Osteocyte (in vitro differentiated cells): ENCODE data around the gene TMEM218. TPM values are rescaled to one million over a fixed set of nuclear protein-coding genes. Genes with fewer than 3 reads are reported as not detected.

Experiments used
- DNase-seq: peaks from one replicate; pipeline ENCODE4 v3.0.0; 2021; ENCODE audit warnings: mixed read lengths; ENCODE audit not compliant: unreplicated experiment; ENCODE audit errors: extremely low spot score
- H3K27ac Mint-ChIP-seq: one replicate; pipeline ENCODE4 v1.8.0; 2021; ENCODE audit warnings: mild to moderate bottlenecking, mixed read lengths; ENCODE audit not compliant: unreplicated experiment
- H3K27me3 Mint-ChIP-seq: one replicate; pipeline ENCODE4 v1.8.0; 2021; ENCODE audit warnings: mixed read lengths; ENCODE audit not compliant: unreplicated experiment
- H3K36me3 Mint-ChIP-seq: one replicate; pipeline ENCODE4 v1.8.0; 2021; ENCODE audit warnings: mixed read lengths; ENCODE audit not compliant: unreplicated experiment
- H3K4me1 Mint-ChIP-seq: one replicate; pipeline ENCODE4 v1.8.0; 2021; ENCODE audit warnings: mixed read lengths; ENCODE audit not compliant: unreplicated experiment
- H3K4me3 Mint-ChIP-seq: one replicate; pipeline ENCODE4 v1.8.0; 2021; ENCODE audit warnings: mild to moderate bottlenecking, moderate library complexity, mixed read lengths; ENCODE audit not compliant: unreplicated experiment
- H3K9me3 Mint-ChIP-seq: one replicate; pipeline ENCODE4 v1.8.0; 2021; ENCODE audit warnings: mixed read lengths; ENCODE audit not compliant: unreplicated experiment
- total RNA-seq: library from RNA; stranded (reverse); gene quantifications from 2 replicates; pipeline ENCODE4 v1.2.1, GENCODE V29; 2021
- TF ChIP-seq, protein P1 (sequence below): fragments of 200-600 bp; sonication (generic); IDR thresholded peaks from 2 replicates; pipeline ENCODE4 v1.5.0; 2021; ENCODE audit warnings: antibody characterized with exemption, mild to moderate bottlenecking, moderate library complexity

The TMEM218 gene
- total RNA-seq, 1 donor from 2014 or later, result 19.9 TPM

DNA sequence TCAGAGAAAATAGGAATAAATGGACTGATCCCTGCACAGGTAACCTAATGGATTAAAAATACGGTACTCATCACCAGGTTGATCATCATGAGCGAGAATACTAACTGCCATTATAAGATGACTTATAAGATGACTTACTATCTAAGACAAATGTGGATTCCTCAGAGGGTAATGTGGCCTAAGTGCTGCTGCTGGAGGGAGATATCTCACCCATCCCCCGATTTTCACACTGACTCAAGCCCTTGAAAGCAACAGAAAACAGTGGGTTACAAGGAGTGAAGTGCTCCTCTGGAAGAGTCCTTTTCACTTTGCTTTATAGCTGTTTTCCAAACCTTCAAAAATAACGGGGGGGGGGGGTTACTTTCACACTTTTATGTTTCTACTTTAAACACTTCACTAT, 920 bp downstream of the TMEM218 start:
- Mint-ChIP-seq H3K9me3 (peaks cover 5% of the 10 kb centered on the region), H3K27me3 (peaks cover 1% of the 10 kb centered on the region), H3K27ac (peak overlapping the region; percentile 96), H3K36me3 (no peaks in the 10 kb centered on the region), H3K4me1 (peaks cover 18% of the 10 kb centered on the region), H3K4me3 (peak overlapping the region; percentile 98)
- DNase-seq, result no peak
- TF ChIP-seq, protein P1, sequence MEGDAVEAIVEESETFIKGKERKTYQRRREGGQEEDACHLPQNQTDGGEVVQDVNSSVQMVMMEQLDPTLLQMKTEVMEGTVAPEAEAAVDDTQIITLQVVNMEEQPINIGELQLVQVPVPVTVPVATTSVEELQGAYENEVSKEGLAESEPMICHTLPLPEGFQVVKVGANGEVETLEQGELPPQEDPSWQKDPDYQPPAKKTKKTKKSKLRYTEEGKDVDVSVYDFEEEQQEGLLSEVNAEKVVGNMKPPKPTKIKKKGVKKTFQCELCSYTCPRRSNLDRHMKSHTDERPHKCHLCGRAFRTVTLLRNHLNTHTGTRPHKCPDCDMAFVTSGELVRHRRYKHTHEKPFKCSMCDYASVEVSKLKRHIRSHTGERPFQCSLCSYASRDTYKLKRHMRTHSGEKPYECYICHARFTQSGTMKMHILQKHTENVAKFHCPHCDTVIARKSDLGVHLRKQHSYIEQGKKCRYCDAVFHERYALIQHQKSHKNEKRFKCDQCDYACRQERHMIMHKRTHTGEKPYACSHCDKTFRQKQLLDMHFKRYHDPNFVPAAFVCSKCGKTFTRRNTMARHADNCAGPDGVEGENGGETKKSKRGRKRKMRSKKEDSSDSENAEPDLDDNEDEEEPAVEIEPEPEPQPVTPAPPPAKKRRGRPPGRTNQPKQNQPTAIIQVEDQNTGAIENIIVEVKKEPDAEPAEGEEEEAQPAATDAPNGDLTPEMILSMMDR, result no peak

DNA sequence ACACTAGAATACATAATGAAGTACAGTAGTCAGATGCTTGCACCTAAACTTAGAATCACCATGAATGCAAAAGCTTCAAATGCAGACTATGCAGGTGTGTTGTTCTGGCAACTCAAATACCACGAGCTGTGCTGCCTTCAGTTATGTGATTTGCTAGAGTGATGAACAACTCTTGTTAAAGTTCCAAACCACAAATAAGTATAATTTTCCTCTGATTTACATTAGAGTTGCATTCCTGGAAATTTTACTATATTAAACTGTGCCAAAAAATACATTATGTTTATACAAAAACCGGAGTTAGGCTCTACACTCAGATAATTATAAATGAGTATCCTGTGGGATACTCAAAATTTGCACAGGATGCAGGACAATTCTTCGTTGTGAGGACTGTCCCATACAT, 3.0 kb downstream of the TMEM218 start:
- Mint-ChIP-seq H3K9me3 (peaks cover 5% of the 10 kb centered on the region), H3K4me3 (no peak overlapping the region), H3K27ac (no peak overlapping the region), H3K4me1 (peaks cover 18% of the 10 kb centered on the region), H3K36me3 (no peaks in the 10 kb centered on the region), H3K27me3 (no peaks in the 10 kb centered on the region)
- no peak for DNase-seq
- TF ChIP-seq, protein P1, result no peak

DNA sequence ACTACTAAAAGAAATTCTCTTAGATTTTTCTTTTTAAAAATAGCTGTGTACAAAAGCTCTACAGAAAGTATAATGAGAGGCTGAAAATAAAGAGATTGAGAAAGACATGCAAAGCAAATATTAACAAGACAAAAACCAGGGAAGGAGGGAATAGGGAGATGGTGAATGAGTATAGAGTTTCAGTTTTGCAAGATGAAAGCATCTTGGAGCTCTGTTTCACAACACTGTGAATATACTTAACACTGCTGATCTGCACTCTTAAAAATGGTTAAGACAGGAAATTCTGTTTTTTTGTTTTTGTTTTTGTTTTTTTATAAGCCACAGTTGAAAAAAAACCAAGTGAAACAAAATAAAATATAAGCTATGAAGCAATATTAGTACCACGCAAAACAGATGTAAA, 5.5 kb downstream of the TMEM218 start:
- Mint-ChIP-seq H3K27ac (no peak overlapping the region), H3K36me3 (peaks cover 4% of the 10 kb centered on the region), H3K4me1 (peaks cover 8% of the 10 kb centered on the region), H3K4me3 (no peak overlapping the region), H3K27me3 (no peaks in the 10 kb centered on the region), H3K9me3 (no peaks in the 10 kb centered on the region)
- DNase-seq, result no peak
- TF ChIP-seq, protein P1, result no peak

DNA sequence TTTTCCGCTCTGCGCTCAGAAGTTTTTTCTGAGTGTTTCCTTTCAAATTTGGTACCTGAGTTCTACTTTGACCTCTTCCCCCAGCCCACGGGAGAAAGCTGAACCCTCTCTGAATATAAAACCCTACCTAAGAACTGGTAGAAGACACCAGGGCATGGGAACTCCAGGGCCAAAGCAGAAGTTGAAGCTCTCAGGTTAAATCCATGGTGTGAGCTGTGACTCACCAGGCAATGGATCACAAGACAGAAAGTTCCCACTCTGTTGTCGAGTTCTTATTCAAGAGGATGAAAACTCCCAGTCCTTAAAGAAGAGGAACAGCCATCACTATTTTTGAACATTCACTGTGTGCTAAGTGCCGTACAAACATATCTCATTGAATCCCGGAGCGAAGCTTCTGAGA, 8.9 kb downstream of the TMEM218 start:
- no peak for DNase-seq
- Mint-ChIP-seq H3K27ac (no peak overlapping the region), H3K4me1 (no peaks in the 10 kb centered on the region), H3K9me3 (no peaks in the 10 kb centered on the region), H3K4me3 (no peak overlapping the region), H3K27me3 (no peaks in the 10 kb centered on the region), H3K36me3 (peaks cover 17% of the 10 kb centered on the region)
- TF ChIP-seq, protein P1, result no peak

DNA sequence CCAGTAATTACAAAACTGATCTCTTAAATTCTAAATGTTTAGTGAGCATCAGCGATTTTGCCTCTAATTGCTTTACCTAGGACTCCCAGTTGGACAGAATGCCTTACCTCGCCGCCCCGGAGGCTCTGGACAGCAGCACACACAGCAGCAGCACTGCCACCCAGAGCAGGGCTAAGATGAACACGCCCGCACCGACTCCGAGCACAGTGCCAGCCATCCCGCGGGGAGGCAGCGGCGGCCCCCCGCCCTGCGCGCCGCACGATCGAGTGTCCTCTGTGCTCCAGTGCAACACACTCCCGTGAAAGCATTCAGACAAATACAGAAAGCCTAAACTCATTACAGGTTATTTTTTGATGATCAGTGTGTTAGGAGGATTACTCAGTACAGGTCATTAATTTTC, 9.4 kb downstream of the TMEM218 start:
- no peak for DNase-seq
- no peaks in the 10 kb centered on the region for H3K4me1 Mint-ChIP-seq

More for the DNA sequence above, 9.4 kb downstream of the TMEM218 start:
- TF ChIP-seq, protein P1, result no peak
- Mint-ChIP-seq H3K27ac (no peak overlapping the region), H3K36me3 (peaks cover 17% of the 10 kb centered on the region), H3K27me3 (no peaks in the 10 kb centered on the region), H3K9me3 (no peaks in the 10 kb centered on the region), H3K4me3 (no peak overlapping the region)
